IPS-NIHi7 (cell line): Measurements from ENCODE around the gene BTD.

Experiments used
- DNase-seq: peaks from one replicate; pipeline ENCODE4 v3.0.0; 2012; ENCODE audit warnings: mixed read lengths; ENCODE audit errors: extremely low spot score

The BTD gene

DNA sequence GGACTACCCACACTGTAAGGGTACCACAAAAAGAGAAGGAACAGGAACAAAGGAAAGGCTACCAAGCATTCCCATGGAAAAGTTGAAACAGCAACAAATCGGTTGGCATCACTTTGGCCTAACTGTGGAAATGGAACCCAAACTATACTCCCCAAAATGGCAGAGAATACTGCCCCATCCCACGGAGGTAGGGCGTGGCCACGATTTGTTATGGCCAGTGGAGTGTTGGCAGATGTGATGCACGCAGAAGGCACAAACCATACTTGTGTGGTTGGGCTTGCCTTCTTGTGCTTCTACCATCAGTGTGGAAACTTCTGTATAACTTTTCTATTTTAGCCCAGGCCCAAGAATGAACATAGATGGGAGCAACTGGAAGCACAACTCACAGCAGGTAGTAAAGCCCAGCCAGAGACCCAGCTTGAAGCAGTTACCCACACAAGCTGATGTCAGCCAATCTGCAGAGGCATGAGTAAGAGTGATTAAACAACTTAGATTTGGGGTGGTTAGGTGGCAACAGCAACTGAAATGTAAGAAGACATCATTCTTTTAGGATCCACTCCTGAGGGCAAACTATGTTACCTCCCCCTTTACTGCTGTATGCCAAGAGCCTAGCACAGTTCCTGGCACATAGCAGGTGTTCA is 64.1 kb downstream of the BTD start:
- DNase-seq: no peak

DNA sequence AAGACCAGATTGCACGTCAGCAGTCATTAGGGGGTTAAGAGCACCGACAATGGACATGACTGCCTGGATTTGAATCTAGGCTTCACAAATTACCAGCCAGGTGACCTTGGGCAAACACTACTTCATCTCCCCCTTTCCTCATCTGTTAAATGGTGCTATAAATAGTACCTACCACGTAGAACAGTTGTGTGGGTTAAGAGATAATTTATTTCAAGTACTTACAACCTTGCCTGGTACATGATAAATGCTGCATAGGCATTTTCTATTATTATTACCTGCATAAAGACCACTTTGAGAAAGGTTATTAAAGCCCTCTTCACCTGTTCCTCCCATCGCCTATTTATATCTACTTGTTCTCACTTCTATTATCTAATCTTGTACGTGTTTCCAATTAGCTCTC is 64.7 kb downstream of the BTD start:
- DNase-seq: no peak

DNA sequence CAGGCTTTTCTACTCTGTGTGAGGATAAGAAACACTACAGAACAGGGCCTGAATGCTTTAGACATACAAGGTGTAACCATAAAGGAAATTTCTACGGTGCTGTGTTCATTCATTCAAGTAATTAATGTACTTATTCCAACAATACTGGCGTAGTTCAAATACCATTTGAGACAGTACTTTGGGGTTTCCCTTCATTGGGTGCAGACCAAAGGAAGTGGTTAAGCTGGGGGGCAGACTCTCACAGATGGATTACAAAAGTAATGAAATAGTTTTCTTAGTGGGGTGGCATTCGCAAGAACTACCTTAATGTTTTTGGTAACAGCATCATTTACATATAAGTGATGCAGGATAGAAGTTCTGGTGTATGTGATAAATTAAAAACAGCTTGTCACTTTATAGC is 65.9 kb downstream of the BTD start:
- DNase-seq: no peak

DNA sequence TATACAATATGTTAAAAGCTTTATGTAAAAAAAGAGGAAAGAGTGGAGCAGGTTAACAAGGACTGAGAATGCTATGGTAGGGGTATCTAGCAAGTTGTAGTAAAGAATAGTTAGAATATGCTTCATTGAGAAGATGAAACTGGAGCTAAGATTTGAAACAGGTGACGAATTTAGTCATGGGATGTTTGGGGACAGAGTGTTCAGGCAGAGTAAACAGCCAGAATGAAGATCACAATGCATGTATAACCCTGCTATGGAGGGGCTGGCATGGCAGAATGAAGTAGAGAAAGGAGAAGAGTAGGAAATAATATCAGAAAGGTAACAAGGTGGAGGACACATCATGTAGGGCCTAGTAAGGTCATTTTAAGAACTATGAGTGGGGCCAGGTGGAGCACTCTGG is 72.0 kb downstream of the BTD start:
- DNase-seq: no peak

DNA sequence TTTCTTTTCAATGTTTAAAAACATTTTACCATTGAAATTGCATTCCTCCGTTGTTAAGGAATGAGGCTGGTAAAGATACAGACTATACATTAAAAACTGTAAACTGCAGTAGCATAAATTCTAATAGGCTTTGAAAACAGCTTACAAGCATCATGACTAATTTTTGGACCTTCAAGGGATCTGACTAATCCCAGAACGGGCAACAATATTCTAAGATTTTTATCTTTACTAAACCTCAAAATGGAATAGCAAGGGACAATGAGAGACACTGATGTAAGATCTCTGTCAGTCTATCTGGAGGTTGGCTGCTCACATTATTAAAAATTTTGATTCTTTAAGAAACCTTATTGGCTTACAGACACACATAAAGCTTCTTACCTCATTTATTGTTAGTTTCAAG is 74.7 kb downstream of the BTD start:
- DNase-seq: no peak

DNA sequence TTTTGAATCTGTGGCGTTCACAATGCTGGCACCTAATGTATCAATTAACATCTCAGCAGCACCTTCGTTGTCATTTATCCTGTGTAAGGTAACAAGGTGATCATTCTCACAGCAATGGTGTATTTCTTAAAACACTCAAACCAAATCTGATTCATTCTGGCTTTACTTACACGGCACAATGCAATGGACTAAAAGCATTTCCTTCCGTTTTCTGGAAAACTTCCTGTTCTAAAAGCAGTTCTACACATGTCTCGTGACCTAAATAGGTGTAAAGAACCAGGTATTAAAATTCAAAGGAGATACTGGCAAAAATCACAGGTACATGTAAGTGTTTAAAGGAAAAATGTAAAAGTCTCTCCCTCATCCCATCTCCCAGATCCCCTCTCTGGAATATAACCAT is 77.8 kb downstream of the BTD start:
- no peak for DNase-seq

DNA sequence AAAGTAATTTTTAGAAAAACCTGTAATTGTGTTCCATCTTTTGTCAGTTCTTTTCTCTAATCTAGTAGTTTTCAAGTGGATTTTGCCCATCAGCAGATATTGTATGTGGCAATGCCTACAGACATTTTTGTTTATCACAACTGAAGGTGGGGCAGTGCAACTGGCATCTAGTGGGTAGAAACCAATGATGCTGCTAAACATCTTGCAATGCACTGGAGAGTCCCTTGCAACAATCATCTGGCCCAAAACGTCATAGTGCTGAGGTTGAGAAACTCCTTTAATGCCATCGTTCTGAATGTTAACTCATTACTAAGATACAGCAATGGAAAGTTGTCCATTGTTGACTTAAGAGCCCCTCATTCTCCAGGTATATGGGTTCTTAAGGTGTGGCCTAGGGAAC is 80.1 kb downstream of the BTD start:
- no peak for DNase-seq

DNA sequence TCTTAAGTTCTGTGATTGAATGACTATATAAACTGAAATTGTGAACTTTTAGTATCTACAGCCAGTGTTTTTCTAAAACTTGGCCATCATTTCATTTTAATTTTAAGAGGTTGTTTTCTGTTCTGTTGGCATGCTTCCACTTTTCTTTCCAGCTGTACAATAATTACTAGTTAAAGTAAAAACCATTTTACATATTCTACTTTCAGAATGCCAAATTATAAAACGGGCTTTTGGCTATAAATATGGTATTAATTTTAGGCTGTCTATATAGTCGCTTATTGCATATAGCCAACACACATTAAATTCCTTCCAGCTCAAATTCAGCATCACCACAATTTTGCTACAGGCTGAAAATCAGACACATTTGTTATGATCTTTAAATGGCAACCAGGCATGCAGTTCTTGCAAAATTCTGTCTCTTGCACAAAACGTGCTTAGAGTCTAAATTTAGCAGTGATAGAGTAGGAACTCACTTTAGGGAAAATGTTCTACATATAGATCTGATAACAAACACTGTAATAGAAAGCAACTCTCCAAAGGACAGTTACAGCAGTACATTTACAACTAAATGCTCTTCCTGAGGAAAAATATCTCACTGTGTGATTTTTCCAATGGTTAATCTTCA is 81.1 kb downstream of the BTD start:
- DNase-seq: no peak

DNA sequence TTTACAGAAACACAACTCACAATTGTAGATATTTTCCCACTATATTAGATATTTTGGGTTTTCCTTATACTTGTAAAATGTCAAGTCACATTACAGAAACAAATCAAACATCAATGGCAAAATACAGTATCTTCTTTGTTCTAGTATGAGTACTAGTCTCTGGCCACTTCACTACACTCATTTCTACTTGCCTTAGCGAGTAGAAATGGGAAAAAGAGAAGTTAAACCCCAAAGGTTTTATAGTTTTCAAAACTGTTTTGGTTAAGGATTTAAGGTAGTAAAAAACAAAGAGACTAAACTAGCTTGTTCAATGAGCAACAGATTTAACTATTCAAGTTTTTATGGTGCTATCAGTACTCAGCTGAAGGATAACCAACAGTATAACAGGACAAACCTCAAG is 81.7 kb downstream of the BTD start:
- no peak for DNase-seq

DNA sequence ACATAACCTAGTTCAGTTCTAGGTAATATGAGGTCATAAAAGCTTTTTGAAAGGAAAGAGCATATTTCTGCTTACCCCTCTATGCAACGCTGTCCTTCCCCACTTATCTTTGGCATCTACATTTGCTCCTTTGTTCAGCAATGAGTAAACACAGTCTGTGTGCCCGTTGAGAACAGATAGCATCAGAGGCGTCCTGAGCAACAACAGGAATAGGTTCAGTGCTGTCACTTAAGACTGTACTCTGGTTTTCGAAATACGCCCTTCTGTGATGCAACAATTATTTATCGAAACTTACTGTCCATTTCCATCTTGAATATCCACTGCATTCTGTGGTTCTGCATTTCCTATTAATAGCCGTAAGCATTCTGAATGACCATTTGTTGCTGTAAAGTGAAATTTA is 84.4 kb downstream of the BTD start:
- DNase-seq: no peak

DNA sequence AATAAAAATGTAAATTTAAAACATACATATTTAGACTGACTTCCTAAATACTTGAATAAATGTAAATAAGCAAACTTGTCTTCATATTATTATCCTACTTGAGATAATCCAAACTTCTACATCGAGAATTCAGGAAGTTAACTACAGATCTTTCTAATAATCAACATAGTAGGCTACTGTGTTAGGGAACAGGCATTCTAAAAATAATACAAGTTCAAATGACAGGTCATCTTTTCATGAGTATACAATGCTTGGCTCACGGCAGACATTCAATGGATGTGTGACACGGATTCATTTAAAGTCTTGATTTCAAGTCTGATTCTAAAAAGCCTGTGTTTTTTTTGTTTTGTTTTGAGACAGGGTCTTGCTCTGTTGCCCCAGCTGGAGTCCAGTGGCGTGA is 88.7 kb downstream of the BTD start:
- no peak for DNase-seq

DNA sequence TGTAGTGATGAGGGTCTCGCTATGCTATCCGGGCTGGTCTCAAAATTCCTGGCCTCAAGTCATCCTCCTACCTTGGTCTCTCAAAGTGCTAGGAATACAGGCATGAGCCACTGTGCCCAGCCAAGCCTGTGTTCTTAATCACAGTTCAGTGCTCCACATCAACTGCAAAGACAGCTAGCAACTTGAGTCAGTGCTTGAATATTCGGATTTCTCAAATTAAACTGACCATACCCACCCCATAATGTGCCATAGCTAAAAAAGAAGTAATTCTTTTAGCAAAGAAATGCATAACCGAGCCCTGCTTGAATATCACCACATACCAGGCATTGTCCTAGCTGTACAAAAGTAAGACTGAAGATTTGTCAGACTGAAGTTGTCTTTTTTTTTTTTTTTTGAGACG is 89.2 kb downstream of the BTD start:
- DNase-seq: no peak

DNA sequence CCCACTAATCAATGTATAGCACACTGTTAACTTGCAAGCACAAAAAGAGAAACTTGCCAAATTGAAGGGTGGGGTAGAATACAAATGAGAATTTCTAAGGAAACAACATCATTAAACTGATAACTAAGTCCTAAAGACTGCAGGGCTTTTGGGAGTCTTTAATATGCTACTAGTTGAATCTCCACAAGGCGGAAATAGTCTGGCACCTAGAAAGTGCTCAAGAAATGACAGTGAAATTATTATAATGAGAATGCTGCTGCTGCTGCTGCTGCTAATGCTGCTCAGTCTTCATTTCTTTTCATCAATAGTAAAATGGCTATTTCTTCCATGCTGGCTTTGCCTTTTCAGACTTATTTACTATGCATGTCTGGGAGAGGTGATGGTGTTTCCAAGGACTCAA is 91.8 kb downstream of the BTD start:
- no peak for DNase-seq

DNA sequence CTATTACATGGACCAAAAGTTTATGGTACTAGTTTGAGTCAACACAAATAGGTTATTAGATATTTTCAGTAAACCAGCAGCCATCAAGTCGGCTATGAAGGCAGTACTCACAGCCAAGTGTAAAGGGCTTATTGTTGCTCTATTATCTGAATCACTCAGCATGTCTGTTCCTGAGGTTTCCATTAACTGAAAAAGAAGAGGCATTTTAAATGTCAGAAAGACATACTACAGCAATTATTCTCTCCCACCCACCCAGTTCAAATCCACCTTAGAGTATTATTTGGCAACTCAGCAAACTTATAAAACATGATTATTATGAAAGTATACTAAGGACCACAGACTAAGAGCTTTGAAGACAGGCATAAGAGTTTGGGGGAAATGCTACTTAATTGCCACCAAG is 93.1 kb downstream of the BTD start:
- DNase-seq: no peak
